ENCODE measurements around the gene ERO1A. TPM values are rescaled to one million over a fixed set of nuclear protein-coding genes. Genes with fewer than 3 reads are reported as not detected.

Gene ERO1A
- total and polyA plus RNA-seq, 2 of the 4 experiments (the other 2 are of a cell fraction): 29.7 to 44.6 TPM

- H3K23ac ChIP-seq (ENCODE audit: low read depth, low read length): no peak overlapping the region
- no peak overlapping the region for H3K9ac ChIP-seq (ENCODE audit: low read depth, low read length)
- dilution Hi-C loops (cut with HindIII; ENCODE audit: low sequenced_read_pairs, unreplicated experiment): no loop called here
- in situ Hi-C loops (cut with MboI; ENCODE audit: low sequenced_read_pairs): no loop called here
- ChIA-PET POLR2A (ENCODE audit: unreplicated experiment) (no interaction called here), CTCF (no interaction called here)
- H3K18ac ChIP-seq (ENCODE audit: low read depth, low read length): no peak overlapping the region
- no peak overlapping the region for H3K4me2 ChIP-seq (ENCODE audit: low read depth, low read length)
- no peak overlapping the region for H4K5ac ChIP-seq (ENCODE audit: low read depth, low read length)
- no peak overlapping the region for H4K8ac ChIP-seq (ENCODE audit: low read depth in 2 of 2, low read length in 2 of 2)
- H3K4ac ChIP-seq (ENCODE audit: low read depth, low read length): no peak overlapping the region
- H3K14ac ChIP-seq (replicated peaks; ENCODE audit: low read depth, low read length): no peak overlapping the region
- TF ChIP-seq MAFK (IDR thresholded peaks at IDR 0.05; ENCODE audit: low read depth, low read length) (no peak), RAD21 (IDR thresholded peaks at IDR 0.05; ENCODE audit: low read length) (no peak), NFE2L2 (IDR thresholded peaks at IDR 0.05; ENCODE audit: low read depth, low read length) (no peak), ELK1 (IDR thresholded peaks at IDR 0.05; ENCODE audit: borderline replicate concordance, low read depth, low read length) (no peak), POLR2A (IDR thresholded peaks at IDR 0.05; ENCODE audit: low read depth, low read length) (no peak)
- no TSS peak for BruUV-seq (replicated peaks)
- peaks cover 2% of the 10 kb centered on the region; the same call in 1 of the 2 replicates for H3K9me3 ChIP-seq (ENCODE audit: control insufficient read depth, insufficient read depth, low read length)
- no peak overlapping the region for H2AK9ac ChIP-seq (replicated peaks; ENCODE audit: low read depth, low read length, poor library complexity)
- H2BK5ac ChIP-seq (ENCODE audit: low read depth, low read length, poor library complexity, severe bottlenecking): no peak overlapping the region
- no peaks in the 10 kb centered on the region; the same call in 1 of the 2 replicates for H3K9me1 ChIP-seq (ENCODE audit: insufficient read depth, low read length)
- H3K79me1 ChIP-seq (ENCODE audit: low read depth in 1 of 2, low read length in 2 of 2): no peaks in the 10 kb centered on the region
- peaks cover 8% of the 10 kb centered on the region for H3K36me3 ChIP-seq (ENCODE audit: control insufficient read depth, insufficient read depth, low read length)
- no peak overlapping the region for H3K56ac ChIP-seq (ENCODE audit: extremely low read depth, insufficient read depth, low read length)
- no peaks in the 10 kb centered on the region for H4K20me1 ChIP-seq (ENCODE audit: insufficient read depth, low read length)
- no CpG with 5 or more reads among the region's 4 CpGs for WGBS, 2 experiments (ENCODE audit: extremely low coverage in 2 of 2, insufficient read length in 1 of 2)
- no peak overlapping the region for H2AK5ac ChIP-seq (ENCODE audit: low read depth, low read length)
- H2BK120ac ChIP-seq (ENCODE audit: low read depth, low read length): no peak overlapping the region
- no peak overlapping the region for H2BK20ac ChIP-seq (ENCODE audit: low read depth, low read length)
- H3K4me3 ChIP-seq (ENCODE audit: insufficient read depth, low read depth, low read length): no peak overlapping the region
- H4K91ac ChIP-seq (ENCODE audit: insufficient read depth, low read depth, low read length): no peak overlapping the region
- no peak overlapping the region for H3K27ac ChIP-seq (ENCODE audit: insufficient read depth, low read length)
- H2BK15ac ChIP-seq (ENCODE audit: low read depth, low read length): no peak overlapping the region
- H2AFZ ChIP-seq (replicated peaks; ENCODE audit: low read length, poor library complexity): no peak overlapping the region
- no peaks in the 10 kb centered on the region for H3K4me1 ChIP-seq (ENCODE audit: control insufficient read depth, insufficient read depth, low read length)
- intact Hi-C loops (cut with micrococcal nuclease): no loop called here
- ATAC-seq (ENCODE audit: low read depth): no peak
- H3K27me3 ChIP-seq (ENCODE audit: control insufficient read depth, insufficient read depth, low read length): no peaks in the 10 kb centered on the region
- DNase-seq: no peak
Observed at GRCh38 chr14:52640137-52640536, 55.2 kb downstream of the ERO1A start.
